ENCODE measurements around the gene MND1. TPM values are rescaled to one million over a fixed set of nuclear protein-coding genes. Genes with fewer than 3 reads are reported as not detected.

MND1 gene
- total and polyA plus RNA-seq, 2 of the 8 experiments (the other 6 are each of a cell fraction or from before 2014, with no cell fraction given) = 4.4 to 26.2 TPM

DNA sequence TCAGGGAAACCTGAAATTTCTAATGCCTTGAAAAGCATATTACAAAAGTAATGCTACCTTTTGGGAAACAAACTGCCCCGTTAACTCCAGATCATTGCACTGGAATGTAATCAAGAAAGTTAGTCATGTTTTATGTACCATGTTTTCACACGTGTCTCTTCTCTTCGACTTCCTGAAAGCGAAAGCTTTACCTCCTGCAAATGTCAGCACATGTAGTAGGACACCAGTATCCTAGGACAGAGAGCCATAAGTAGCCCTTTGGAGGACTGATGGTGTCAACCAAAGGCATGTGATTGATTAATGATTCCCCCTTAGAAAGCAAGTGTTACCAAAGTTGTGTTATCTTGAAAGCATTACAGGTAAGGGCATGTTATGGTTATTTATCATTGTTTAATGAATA, 8.8 kb upstream of the MND1 start:
- Histone ChIP-seq H3K23ac (ENCODE audit: insufficient read length) (no peak overlapping the region), H2BK120ac (replicated peaks; ENCODE audit: low read depth, low read length) (no peak overlapping the region), H3K4me3 (ENCODE audit: extremely low read depth in 1 of 4, insufficient read depth in 2 of 4, low read depth in 3 of 4, low read length in 4 of 4) (no peak overlapping the region), H3K9me3 (ENCODE audit: insufficient read depth in 2 of 2, low read depth in 1 of 2, low read length in 1 of 2) (no peaks in the 10 kb centered on the region), H3K79me1 (ENCODE audit: low read depth, low read length) (no peaks in the 10 kb centered on the region), H4K20me1 (replicated peaks in 1 of 2; ENCODE audit: control insufficient read depth in 1 of 2, insufficient read depth in 2 of 2, low read length in 2 of 2) (peaks cover 0 to 2% of the 10 kb centered on the region in 2 experiments), H2BK20ac (ENCODE audit: low read length) (no peak overlapping the region), H2BK15ac (ENCODE audit: low read length) (no peak overlapping the region), H2BK12ac (ENCODE audit: low read depth, low read length) (no peak overlapping the region), H3K4ac (replicated peaks; ENCODE audit: insufficient read length, low read depth, low read length) (no peak overlapping the region), H4K5ac (ENCODE audit: insufficient read length, low read depth, low read length) (no peak overlapping the region), H3K18ac (ENCODE audit: extremely low read depth, low read length) (no peak overlapping the region), H3K36me3 (ENCODE audit: control insufficient read depth in 2 of 4, insufficient read depth in 4 of 4, low read length in 3 of 4) (peaks cover 0 to 9% (median 4%) of the 10 kb centered on the region in 4 experiments; a peak in 5 of 8 replicates), H4K8ac (ENCODE audit: extremely low read depth, insufficient read depth, low read length) (no peak overlapping the region), H3K27ac (ENCODE audit: low read depth, low read length) (no peak overlapping the region), H3K23me2 (ENCODE audit: low read depth, low read length) (no peaks in the 10 kb centered on the region), H2AK5ac (ENCODE audit: low read depth, low read length) (no peak overlapping the region), H3K4me1 (replicated peaks in 1 of 4; ENCODE audit: control insufficient read depth in 3 of 4, insufficient read depth in 4 of 4, low read length in 3 of 4) (no peaks in the 10 kb centered on the region), H3K9ac (replicated peaks in 1 of 4; ENCODE audit: extremely low read depth in 1 of 4, low read depth in 3 of 4, low read length in 3 of 4) (no peak overlapping the region), H3K79me2 (ENCODE audit: control insufficient read depth in 1 of 2, insufficient read depth in 2 of 2, low read length in 2 of 2) (no peaks in the 10 kb centered on the region), H3K27me3 (replicated peaks in 1 of 4; ENCODE audit: control insufficient read depth in 3 of 4, extremely low read depth in 1 of 4, insufficient read depth in 3 of 4, low read length in 3 of 4) (no peaks in the 10 kb centered on the region), H3K14ac (ENCODE audit: insufficient read length) (no peak overlapping the region), H2AFZ (ENCODE audit: low read length) (no peak overlapping the region), H3K4me2 (ENCODE audit: insufficient read depth in 1 of 2, low read depth in 2 of 2, low read length in 2 of 2) (no peak overlapping the region), H3K56ac (replicated peaks; ENCODE audit: insufficient read length, low read depth, low read length) (no peak overlapping the region), H2BK5ac (ENCODE audit: low read depth, low read length) (no peak overlapping the region), H4K91ac (replicated peaks; ENCODE audit: insufficient read length, low read length) (no peak overlapping the region)
- DNase-seq (ENCODE audit: low read depth in 1 of 2, low spot score in 2 of 2) (no peak), FAIRE-seq (no peak)
- TF ChIP-seq RXRA (IDR thresholded peaks at IDR 0.05; ENCODE audit: insufficient read depth, low read depth, low read length) (no peak), RBBP5 (IDR thresholded peaks at IDR 0.05; ENCODE audit: borderline replicate concordance, low read depth, low read length) (no peak), SRF (IDR thresholded peaks at IDR 0.05; ENCODE audit: low read depth, low read length) (no peak), RAD21 (IDR thresholded peaks at IDR 0.05 in 1 of 2, conservative IDR thresholded peaks at IDR 0.05 in 1 of 2; ENCODE audit: low read depth in 2 of 2, low read length in 2 of 2) (no peak), MAFK (IDR thresholded peaks at IDR 0.05; ENCODE audit: low read depth, low read length) (no peak), GABPA (IDR thresholded peaks at IDR 0.05; ENCODE audit: borderline replicate concordance, insufficient read depth, low read length) (no peak), TEAD4 (IDR thresholded peaks at IDR 0.05; ENCODE audit: low read depth, low read length) (no peak), POU5F1 (IDR thresholded peaks at IDR 0.05; ENCODE audit: low read depth, low read length) (no peak), HDAC6 (IDR thresholded peaks at IDR 0.05; ENCODE audit: low read depth, low read length) (no peak), ZNF274 (IDR thresholded peaks at IDR 0.05; ENCODE audit: borderline replicate concordance, extremely low read depth, low read length) (no peak)
- POLR2A ChIA-PET (ENCODE audit: partially characterized antibody) = no interaction called here
- CTCF ChIA-PET (ENCODE audit: partially characterized antibody) = interaction anchor here (0.7 to 1.3 kb wide), 2 partner anchors 190 to 191 kb away, joined by 3 to 4 read pairs; no protein-coding TSS in a partner anchor
- 95% methylated on average over 4 of the region's 4 CpGs; no CpG with 5 or more reads in 1 of the 2 experiments for WGBS, 2 experiments (ENCODE audit: extremely low coverage in 1 of 2, insufficient coverage in 1 of 2, insufficient read length in 1 of 2, insufficient replicate concordance in 2 of 2, low coverage in 1 of 2, low lambda C conversion rate in 2 of 2, missing lambda C conversion rate in 1 of 2)

Data from H1 (cell line).